ENCODE results near the gene ZNF433.

DNA sequence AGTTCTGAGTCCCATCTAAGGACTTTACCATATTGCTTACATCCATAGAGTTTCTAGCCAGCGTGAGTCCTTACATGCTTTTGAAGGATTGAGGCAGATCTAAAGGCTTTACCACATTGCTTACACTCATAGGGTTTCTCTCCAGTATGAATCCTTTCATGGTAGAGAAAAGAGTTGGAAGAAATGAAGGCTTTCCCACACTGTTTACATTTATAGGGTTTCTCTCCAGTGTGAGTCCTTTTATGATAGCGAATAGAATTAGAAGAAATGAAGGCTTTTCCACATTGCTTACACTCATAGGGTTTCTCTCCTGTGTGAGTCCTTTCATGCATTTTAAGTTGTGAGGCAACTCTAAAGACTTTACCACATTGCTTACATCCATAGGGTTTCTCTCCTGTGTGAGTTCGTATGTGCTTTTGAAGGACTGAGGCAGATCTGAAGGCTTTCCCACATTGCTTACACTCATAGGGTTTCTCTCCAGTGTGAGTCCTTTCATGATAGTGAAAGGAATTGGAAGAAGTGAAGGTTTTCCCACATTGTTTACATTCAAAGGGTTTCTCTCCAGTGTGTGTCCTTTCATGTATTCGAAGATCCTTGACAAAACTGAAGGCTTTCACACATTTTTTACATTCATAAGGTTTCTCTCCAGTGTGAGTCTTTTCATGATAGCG, 8.4 kb upstream of the ZNF433 start:
- no peak for TF ChIP-seq POLR2A (IDR thresholded peaks at IDR 0.05; ENCODE audit: low read depth, low read length)
- no peak for TF ChIP-seq POLR2AphosphoS5 (IDR thresholded peaks at IDR 0.05; ENCODE audit: insufficient read depth, low read depth, low read length)
- TF ChIP-seq EZH2 (IDR thresholded peaks at IDR 0.05; ENCODE audit: borderline replicate concordance, low read depth, low read length, severe bottlenecking) = no peak
